Tibial nerve (tissue), 4 donors: ENCODE data around the gene ANP32B. TPM values are rescaled to one million over a fixed set of nuclear protein-coding genes. Genes with fewer than 3 reads are reported as not detected.
"Not testable (repeated sequence)": the region's sequence is repeated elsewhere in the genome, so short reads cannot be mapped to it uniquely, and the experiment has no call there.

Source experiments
- DNase-seq, 2 donors: peaks; one replicate each; pipeline ENCODE4 v3.0.0-alpha.2; 2019; ENCODE audit warnings: low spot score in 2 of 2
- H3K27ac ChIP-seq, 4 donors: fragments of 200-600 bp; sonication (generic) in 3 of 4; one replicate each; pipeline ENCODE4 v1.5.1; 2017 to 2019; ENCODE audit warnings: mild to moderate bottlenecking in 1 of 4
- H3K27me3 ChIP-seq, 2 donors: fragments of 200-600 bp; sonication (generic) in 1 of 2; one replicate each; pipeline versions ENCODE4 v1.5.1 to v1.6.0; 2017 to 2019
- H3K36me3 ChIP-seq, 3 donors: fragments of 200-600 bp; sonication (generic); one replicate each; pipeline ENCODE4 v1.5.1; 2018 to 2019
- H3K4me1 ChIP-seq, 4 donors: fragments of 200-600 bp; sonication (generic) in 3 of 4; one replicate each; pipeline ENCODE4 v1.5.1; 2017 to 2019
- H3K4me3 ChIP-seq, 4 donors: fragments of 200-600 bp; sonication (generic) in 3 of 4; one replicate each; pipeline ENCODE4 v1.5.1; 2017 to 2019; ENCODE audit warnings: mild to moderate bottlenecking in 1 of 4, moderate library complexity in 1 of 4
- H3K9me3 ChIP-seq, 4 donors: fragments of 200-600 bp; sonication (generic) in 3 of 4; one replicate each; pipeline ENCODE4 v1.5.1; 2017 to 2019
- CTCF ChIP-seq, 5 experiments: fragments of 200-600 bp in 3 of 5; fragments of 450-650 bp in 2 of 5; sonication (generic) in 3 of 5; IDR thresholded peaks; one replicate each; pipeline ENCODE4 v1.5.1; 2016 to 2019; ENCODE audit warnings: antibody characterized with exemption in 5 of 5, mild to moderate bottlenecking in 3 of 5, moderate library complexity in 2 of 5
- EP300 ChIP-seq, 2 donors: sonication (generic); formaldehyde crosslinking; IDR thresholded peaks; one replicate each; pipeline ENCODE4 v1.6.1; 2017; ENCODE audit warnings: antibody characterized with exemption in 2 of 2, mild to moderate bottlenecking in 1 of 2
- POLR2A ChIP-seq, 2 donors: fragments of 450-650 bp; IDR thresholded peaks; one replicate each; pipeline ENCODE4 v1.6.1; 2017; ENCODE audit warnings: antibody characterized with exemption in 2 of 2, mild to moderate bottlenecking in 2 of 2, moderate library complexity in 2 of 2
- WGBS, 2 donors: methylation state at CpG; one replicate each; pipeline ENCODE4 v1.1.5; 2018; 5-methylcytosine and 5-hydroxymethylcytosine counted together
- total RNA-seq, 4 donors: library from RNA; depleted of rRNA; stranded (reverse); fragments of >200 nt; gene quantifications; one replicate each; pipeline ENCODE4 v1.1.0, GENCODE V29; 2016

The ANP32B gene
- total RNA-seq, 4 donors from 2014 or later = 39.0 to 59.4 (median 51.8) TPM

DNA sequence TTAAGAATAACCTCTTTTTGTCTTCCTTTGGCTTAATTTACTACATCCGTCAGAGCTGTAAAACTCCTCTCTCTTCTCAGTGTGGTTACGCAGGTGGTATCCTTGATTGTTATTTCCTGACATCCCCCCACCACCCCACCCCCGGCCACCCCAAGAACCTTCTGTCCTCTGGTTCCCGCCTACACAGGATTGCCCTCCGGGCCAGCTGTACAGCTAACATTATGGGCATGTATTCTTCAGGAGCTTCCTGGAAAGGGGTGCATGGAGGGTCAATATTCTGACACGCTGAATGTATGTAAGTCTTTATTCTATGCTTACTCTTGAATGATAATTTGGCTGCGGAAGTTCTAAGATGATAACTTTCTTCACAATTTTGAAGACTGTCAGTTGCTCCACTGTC is 13.0 kb upstream of the ANP32B start:
- Histone ChIP-seq H3K4me1 (no peaks in the 10 kb centered on the region), H3K27ac (no peak overlapping the region), H3K9me3 (peaks cover 0 to 2% (median 0%) of the 10 kb centered on the region in 4 donors), H3K36me3 (no peaks in the 10 kb centered on the region), H3K4me3 (no peak overlapping the region), H3K27me3 (peaks cover 0 to 18% of the 10 kb centered on the region in 2 donors)
- TF ChIP-seq CTCF (IDR thresholded peaks at IDR 0.05) = no peak
- TF ChIP-seq POLR2A (IDR thresholded peaks at IDR 0.05) = no peak
- no peak for TF ChIP-seq EP300 (IDR thresholded peaks at IDR 0.05)
- DNase-seq = no peak
- WGBS, 2 donors = 39 to 44% methylated on average over 7 of the region's 7 CpGs

- Histone ChIP-seq H3K27me3 (peaks cover 0 to 8% of the 10 kb centered on the region in 2 donors), H3K36me3 (no peaks in the 10 kb centered on the region), H3K4me1 (no peaks in the 10 kb centered on the region), H3K4me3 (no peak overlapping the region), H3K9me3 (peaks cover 0 to 2% (median 0%) of the 10 kb centered on the region in 4 donors), H3K27ac (no peak overlapping the region)
- 84 to 86% methylated on average over 4 of the region's 4 CpGs for WGBS, 2 donors
- TF ChIP-seq EP300 (IDR thresholded peaks at IDR 0.05) (no peak), POLR2A (IDR thresholded peaks at IDR 0.05) (no peak), CTCF (IDR thresholded peaks at IDR 0.05) (no peak)
- no peak for DNase-seq
Measured at GRCh38 chr9:97972753-97973152, 10.4 kb upstream of the ANP32B start.

DNA sequence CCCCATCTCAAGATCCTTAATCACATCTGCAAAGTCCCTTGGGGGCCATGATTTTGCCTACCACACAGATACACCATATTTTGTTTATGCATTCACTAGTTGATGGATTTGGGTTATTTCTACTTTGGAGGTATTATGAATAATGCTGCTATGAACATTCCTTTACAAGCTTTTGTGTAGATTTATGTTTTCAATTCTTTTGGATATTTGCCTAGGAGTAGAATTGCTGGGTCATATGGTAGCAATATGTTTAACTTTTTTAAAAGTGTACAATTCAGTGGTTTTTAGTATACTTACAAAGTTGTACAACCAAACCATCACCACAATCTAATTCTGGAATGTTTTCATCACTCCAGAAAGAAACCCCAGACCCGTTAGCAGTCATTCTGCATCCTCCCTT is 7.8 kb upstream of the ANP32B start:
- no peak for DNase-seq
- peaks cover 0 to 7% of the 10 kb centered on the region in 2 donors for H3K27me3 ChIP-seq
- TF ChIP-seq POLR2A (IDR thresholded peaks at IDR 0.05) (no peak), CTCF (IDR thresholded peaks at IDR 0.05) (no peak), EP300 (IDR thresholded peaks at IDR 0.05) (no peak)
- peaks cover 0 to 5% (median 0%) of the 10 kb centered on the region in 4 donors for H3K4me1 ChIP-seq
- H3K9me3 ChIP-seq = peaks cover 0 to 2% (median 0%) of the 10 kb centered on the region in 4 donors
- WGBS, 2 donors = 35 to 38% methylated on average over 1 of the region's 1 CpG
- no peak overlapping the region for H3K27ac ChIP-seq
- no peaks in the 10 kb centered on the region for H3K36me3 ChIP-seq
- H3K4me3 ChIP-seq = no peak overlapping the region

DNA sequence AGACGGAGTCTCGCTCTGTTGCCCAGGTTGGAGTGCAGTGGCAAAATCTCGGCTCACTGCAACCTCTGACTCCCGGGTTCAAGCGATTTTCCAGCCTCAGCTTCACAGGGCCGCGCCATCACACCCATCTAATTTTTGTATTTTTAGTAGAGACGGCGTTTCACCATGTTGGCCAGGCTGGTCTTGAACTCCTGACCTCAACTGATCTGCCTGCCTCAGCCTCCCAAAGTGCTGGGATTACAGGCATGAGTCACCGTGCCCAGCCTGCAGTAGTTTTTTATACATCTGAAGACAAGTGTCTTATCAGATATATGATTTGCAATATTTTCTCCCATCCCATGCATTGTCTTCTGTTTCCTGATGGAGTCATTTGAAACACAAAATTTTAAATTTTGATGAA is 6.5 kb upstream of the ANP32B start:
- peaks cover 0 to 18% (median 0%) of the 10 kb centered on the region in 4 donors for H3K4me1 ChIP-seq
- H3K9me3 ChIP-seq, DNase-seq, H3K36me3 ChIP-seq, H3K27ac ChIP-seq, H3K27me3 ChIP-seq, H3K4me3 ChIP-seq: not testable (repeated sequence)
- WGBS, 2 donors = 90 to 93% methylated on average over 10 of the region's 10 CpGs

GRCh38 chr9:97978371-97979130 is 4.6 kb upstream of the ANP32B start:
- Histone ChIP-seq H3K4me3 (no peak overlapping the region), H3K27ac (no peak overlapping the region), H3K4me1 (peaks cover 0 to 28% (median 5%) of the 10 kb centered on the region in 4 donors), H3K9me3 (peaks cover 0 to 2% (median 0%) of the 10 kb centered on the region in 4 donors), H3K36me3 (no peaks in the 10 kb centered on the region), H3K27me3 (no peaks in the 10 kb centered on the region)
- no peak for DNase-seq
- TF ChIP-seq CTCF (IDR thresholded peaks at IDR 0.05) (no peak), EP300 (IDR thresholded peaks at IDR 0.05) (no peak), POLR2A (IDR thresholded peaks at IDR 0.05) (no peak)
- WGBS, 2 donors = 85 to 94% methylated on average over 3 of the region's 3 CpGs
